Cardiac septum (tissue), 1 donor: Measurements from ENCODE around the gene KLHL5. TPM values are rescaled to one million over a fixed set of nuclear protein-coding genes. Genes with fewer than 3 reads are reported as not detected.

Experiments used
- DNase-seq: peaks from one replicate; pipeline ENCODE4 v3.0.0-alpha.2; 2020; ENCODE audit warnings: low spot score
- intact Hi-C: fragments of 100-400 bp; cut with DNase I; formaldehyde crosslinking; loops from one replicate; pipeline ENCODE4 v1.14.0; 2022
- total RNA-seq: library from RNA; stranded (reverse); fragmentation: NEBNext Ultra II Directional; extraction: Animal tissue kit (Norgen Biotek cat#: 25700); gene quantifications from one replicate; pipeline ENCODE4 v1.2.1, GENCODE V29; 2021
- donor health status: DM: no; HTN: no; CAD: no.

The KLHL5 gene
- total RNA-seq, 1 donor from 2014 or later: 15.0 TPM

- intact Hi-C loops: no loop called here
- no peak for DNase-seq
These were observed 104.1 kb downstream of the KLHL5 start for GRCh38 chr4:39166177-39166576.

- DNase-seq: no peak
- intact Hi-C loops: no loop called here
These were observed 104.6 kb downstream of the KLHL5 start for GRCh38 chr4:39166669-39167068.

GRCh38 chr4:39169426-39169825, 107.4 kb downstream of the KLHL5 start:
- intact Hi-C loops: no loop called here
- no peak for DNase-seq

GRCh38 chr4:39170301-39170700, 108.3 kb downstream of the KLHL5 start:
- intact Hi-C loops: no loop called here
- DNase-seq: no peak

Other genes with a start within 250 kb of the KLHL5 start
- 1.2 TPM for gene TLR6, start 205.4 kb upstream of the KLHL5 start, total RNA-seq
- gene FAM114A1, start 194.4 kb upstream of the KLHL5 start, total RNA-seq: 26.1 TPM
- gene TMEM156, start 29.8 kb upstream of the KLHL5 start, total RNA-seq: not detected
- 9.4 TPM for gene WDR19, start 120.3 kb downstream of the KLHL5 start, total RNA-seq